ENCODE results near the gene ANGEL1.

GRCh38 chr14:76814726-76815645, 2.3 kb upstream of the ANGEL1 start:
- TF ChIP-seq ZNF565 (CRISPR knock-in tag; conservative IDR thresholded peaks at IDR 0.05; ENCODE audit: low read depth) (no peak), CSDC2 (CRISPR knock-in tag; IDR thresholded peaks at IDR 0.05) (no peak), PATZ1 (CRISPR knock-in tag; IDR thresholded peaks at IDR 0.05; ENCODE audit: borderline replicate concordance) (no peak)

All from SK-N-SH treated with all-trans-retinoic acid at 6 μM for 48 hours (cell line).